ENCODE measurements around the gene RNPEPL1.

RNPEPL1 gene

DNA sequence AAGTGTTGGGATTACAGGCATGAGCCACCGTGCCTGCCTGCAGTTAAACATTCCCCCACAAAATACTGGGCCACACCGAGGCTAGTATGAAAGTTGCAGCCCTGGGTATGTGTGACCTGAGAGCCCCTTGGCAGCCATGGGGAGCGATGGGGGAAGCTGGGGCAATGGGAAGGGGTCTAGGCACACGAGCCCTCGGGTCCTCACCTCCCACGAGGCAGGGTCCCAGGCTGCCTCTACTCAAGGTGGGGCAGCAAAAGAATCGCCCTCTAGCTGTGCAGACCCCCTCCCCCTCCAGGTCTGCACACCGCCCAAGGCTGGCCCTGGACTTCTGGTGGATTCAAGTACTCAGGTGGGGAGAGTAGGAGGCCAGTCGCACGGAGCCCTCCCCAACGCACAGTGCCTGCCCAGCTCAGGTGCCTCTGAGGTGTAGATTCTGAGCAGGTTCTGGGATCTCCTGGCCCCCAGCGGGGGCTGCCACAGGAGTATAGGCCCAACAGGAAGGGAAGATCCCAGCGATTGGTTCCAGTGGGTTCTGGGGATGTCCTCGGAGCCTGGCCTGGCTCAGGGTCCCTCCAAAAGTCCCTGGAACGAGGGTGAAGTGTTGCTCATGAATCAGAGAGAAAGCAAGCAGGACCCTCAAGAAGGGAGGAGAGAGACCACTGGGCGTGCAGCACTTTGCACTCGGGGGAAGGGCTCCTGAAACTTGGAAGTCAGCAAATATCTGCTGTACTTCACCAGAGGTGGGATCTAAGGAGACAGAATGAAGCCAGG, 59.6 kb downstream of the RNPEPL1 start:
- no peak for DNase-seq

GRCh38 chr2:240628507-240628807, 60.2 kb downstream of the RNPEPL1 start:
- no peak for DNase-seq

DNA sequence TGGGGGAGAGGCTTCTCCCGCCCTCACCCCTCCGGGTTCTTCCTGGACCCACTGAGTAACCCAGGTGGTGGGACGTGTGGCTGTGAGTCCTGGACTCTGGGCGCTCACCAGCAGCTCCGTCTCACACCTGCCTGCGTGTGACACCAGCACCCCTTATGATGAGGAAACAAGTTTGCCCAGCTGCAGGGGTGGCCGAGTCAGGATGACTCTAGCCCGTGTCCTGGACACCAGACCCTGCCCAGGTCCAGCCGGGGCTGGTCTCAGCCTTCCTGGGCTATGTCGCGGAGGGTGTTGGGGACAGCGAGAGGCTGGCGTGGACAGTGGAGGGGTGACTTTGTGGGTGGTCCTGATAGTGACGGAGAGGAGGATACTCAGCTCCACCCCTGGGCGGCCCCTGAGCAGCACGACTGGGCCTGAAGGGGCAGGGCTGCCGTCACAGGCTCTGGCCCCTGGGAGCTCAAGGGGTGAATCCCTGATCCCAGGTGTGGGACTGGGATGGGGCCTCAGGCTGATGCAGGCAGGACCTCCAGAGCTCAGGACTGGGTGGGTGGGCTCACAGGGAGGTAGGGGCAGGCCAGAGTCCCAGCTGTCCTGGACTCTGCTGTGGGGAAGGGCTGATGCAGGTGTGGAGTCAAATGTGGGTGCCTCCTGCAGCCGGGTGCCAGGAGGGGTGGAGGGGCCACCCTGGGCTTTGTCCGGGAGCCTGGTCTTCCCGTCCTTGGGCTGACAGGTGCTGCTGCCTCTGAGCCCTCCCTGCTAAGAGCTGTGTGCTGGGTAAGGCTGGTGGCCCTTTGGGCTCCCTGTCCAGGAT, 60.7 kb downstream of the RNPEPL1 start:
- DNase-seq: no peak

- DNase-seq: no peak
Measured at GRCh38 chr2:240629619-240629967, 61.3 kb downstream of the RNPEPL1 start.

DNA sequence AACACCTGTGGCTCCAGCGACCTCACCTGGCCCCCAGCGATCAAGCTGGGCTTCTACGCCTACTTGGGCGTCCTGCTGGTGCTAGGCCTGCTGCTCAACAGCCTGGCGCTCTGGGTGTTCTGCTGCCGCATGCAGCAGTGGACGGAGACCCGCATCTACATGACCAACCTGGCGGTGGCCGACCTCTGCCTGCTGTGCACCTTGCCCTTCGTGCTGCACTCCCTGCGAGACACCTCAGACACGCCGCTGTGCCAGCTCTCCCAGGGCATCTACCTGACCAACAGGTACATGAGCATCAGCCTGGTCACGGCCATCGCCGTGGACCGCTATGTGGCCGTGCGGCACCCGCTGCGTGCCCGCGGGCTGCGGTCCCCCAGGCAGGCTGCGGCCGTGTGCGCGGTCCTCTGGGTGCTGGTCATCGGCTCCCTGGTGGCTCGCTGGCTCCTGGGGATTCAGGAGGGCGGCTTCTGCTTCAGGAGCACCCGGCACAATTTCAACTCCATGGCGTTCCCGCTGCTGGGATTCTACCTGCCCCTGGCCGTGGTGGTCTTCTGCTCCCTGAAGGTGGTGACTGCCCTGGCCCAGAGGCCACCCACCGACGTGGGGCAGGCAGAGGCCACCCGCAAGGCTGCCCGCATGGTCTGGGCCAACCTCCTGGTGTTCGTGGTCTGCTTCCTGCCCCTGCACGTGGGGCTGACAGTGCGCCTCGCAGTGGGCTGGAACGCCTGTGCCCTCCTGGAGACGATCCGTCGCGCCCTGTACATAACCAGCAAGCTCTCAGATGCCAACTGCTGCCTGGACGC, 61.9 kb downstream of the RNPEPL1 start:
- DNase-seq: no peak
